HG03108 (cell line): ENCODE results near the gene CPNE4.

ENCODE experiments used
- ATAC-seq: cut with Tn5 transposase; IDR thresholded peaks from one replicate; pipeline ENCODE4 v1.9.1; 2021; ENCODE audit warnings: moderate library complexity; ENCODE audit not compliant: unreplicated experiment

The CPNE4 gene

GRCh38 chr3:132017137-132017536, 17.7 kb downstream of the CPNE4 start:
- ATAC-seq = no peak

GRCh38 chr3:132016061-132017041, 18.5 kb downstream of the CPNE4 start:
- ATAC-seq = no peak

GRCh38 chr3:132014105-132014504, 20.7 kb downstream of the CPNE4 start:
- ATAC-seq = no peak

- ATAC-seq = no peak
Measured at GRCh38 chr3:132009241-132009640, 25.6 kb downstream of the CPNE4 start.

GRCh38 chr3:132008837-132009236, 26.0 kb downstream of the CPNE4 start:
- ATAC-seq = no peak

GRCh38 chr3:132007617-132008016, 27.2 kb downstream of the CPNE4 start:
- no peak for ATAC-seq

GRCh38 chr3:132006605-132007204, 28.1 kb downstream of the CPNE4 start:
- ATAC-seq = no peak

GRCh38 chr3:132004571-132004970, 30.2 kb downstream of the CPNE4 start:
- no peak for ATAC-seq

- no peak for ATAC-seq
Measured at GRCh38 chr3:132003685-132004084, 31.1 kb downstream of the CPNE4 start.

GRCh38 chr3:132001999-132002398, 32.8 kb downstream of the CPNE4 start:
- no peak for ATAC-seq

GRCh38 chr3:132001036-132001435, 33.8 kb downstream of the CPNE4 start:
- no peak for ATAC-seq

GRCh38 chr3:131998027-131998426, 36.8 kb downstream of the CPNE4 start:
- ATAC-seq = no peak

- no peak for ATAC-seq
Measured at GRCh38 chr3:131995891-131996290, 38.9 kb downstream of the CPNE4 start.

- no peak for ATAC-seq
Measured at GRCh38 chr3:131989318-131989717, 45.5 kb downstream of the CPNE4 start.

- ATAC-seq = no peak
Measured at GRCh38 chr3:131988209-131988608, 46.6 kb downstream of the CPNE4 start.

- ATAC-seq = no peak
Measured at GRCh38 chr3:131983689-131984088, 51.1 kb downstream of the CPNE4 start.

GRCh38 chr3:131981323-131981722, 53.5 kb downstream of the CPNE4 start:
- ATAC-seq = no peak

GRCh38 chr3:131976448-131976847, 58.4 kb downstream of the CPNE4 start:
- ATAC-seq = no peak

GRCh38 chr3:131975047-131975446, 59.8 kb downstream of the CPNE4 start:
- ATAC-seq = no peak

GRCh38 chr3:131973731-131974130, 61.1 kb downstream of the CPNE4 start:
- no peak for ATAC-seq

- no peak for ATAC-seq
Measured at GRCh38 chr3:131972550-131972949, 62.3 kb downstream of the CPNE4 start.

- no peak for ATAC-seq
Measured at GRCh38 chr3:131972091-131972490, 62.7 kb downstream of the CPNE4 start.
